GM18868 (cell line): ENCODE results near the gene XRN1.
"Not testable (repeated sequence)": the region's sequence is repeated elsewhere in the genome, so short reads cannot be mapped to it uniquely, and the experiment has no call there.

Experiments
- ATAC-seq: cut with Tn5 transposase; IDR thresholded peaks from one replicate; pipeline ENCODE4 v1.9.1; 2021; ENCODE audit warnings: mild to moderate bottlenecking, moderate library complexity; ENCODE audit not compliant: unreplicated experiment

The XRN1 gene

GRCh38 chr3:142439499-142440220, 8.2 kb downstream of the XRN1 start:
- ATAC-seq = not testable (repeated sequence)

GRCh38 chr3:142438096-142438495, 9.7 kb downstream of the XRN1 start:
- ATAC-seq = not testable (repeated sequence)

- ATAC-seq = no peak
These were observed 10.8 kb downstream of the XRN1 start for GRCh38 chr3:142436951-142437585.

- no peak for ATAC-seq
These were observed 13.3 kb downstream of the XRN1 start for GRCh38 chr3:142434503-142434902.

- no peak for ATAC-seq
These were observed 14.7 kb downstream of the XRN1 start for GRCh38 chr3:142433110-142433509.

- no peak for ATAC-seq
These were observed 18.3 kb downstream of the XRN1 start for GRCh38 chr3:142429582-142429981.

GRCh38 chr3:142424754-142425153, 23.1 kb downstream of the XRN1 start:
- ATAC-seq = no peak

- no peak for ATAC-seq
These were observed 28.8 kb downstream of the XRN1 start for GRCh38 chr3:142418926-142419592.

- ATAC-seq = no peak
These were observed 30.5 kb downstream of the XRN1 start for GRCh38 chr3:142417302-142417701.

GRCh38 chr3:142400537-142400936, 47.3 kb downstream of the XRN1 start:
- ATAC-seq = not testable (repeated sequence)

- no peak for ATAC-seq
These were observed 52.8 kb downstream of the XRN1 start for GRCh38 chr3:142394921-142395622.

- ATAC-seq = no peak
These were observed 62.8 kb downstream of the XRN1 start for GRCh38 chr3:142385078-142385477.

- no peak for ATAC-seq
These were observed 73.2 kb downstream of the XRN1 start for GRCh38 chr3:142374687-142375086.

- not testable (repeated sequence) for ATAC-seq
These were observed 78.3 kb downstream of the XRN1 start for GRCh38 chr3:142369576-142369975.

GRCh38 chr3:142366434-142366833, 81.4 kb downstream of the XRN1 start:
- no peak for ATAC-seq

- ATAC-seq = no peak
These were observed 83.8 kb downstream of the XRN1 start for GRCh38 chr3:142363936-142364467.

- not testable (repeated sequence) for ATAC-seq
These were observed 84.4 kb downstream of the XRN1 start for GRCh38 chr3:142363433-142363832.

GRCh38 chr3:142359367-142359766, 88.5 kb downstream of the XRN1 start:
- no peak for ATAC-seq

GRCh38 chr3:142356818-142357217, 91.0 kb downstream of the XRN1 start:
- no peak for ATAC-seq

GRCh38 chr3:142355692-142356091, 92.1 kb downstream of the XRN1 start:
- ATAC-seq = peak; percentile 75

GRCh38 chr3:142354076-142354475, 93.8 kb downstream of the XRN1 start:
- ATAC-seq = no peak
